GM13977 (cell line): Measurements from ENCODE around the gene CALCOCO1.
A peak's percentile ranks its signal among the peaks of the same experiment; 100 is the strongest.

Experiments
- DNase-seq: peaks from one replicate; pipeline ENCODE4 v3.0.0; 2012; ENCODE audit warnings: low spot score
- CTCF ChIP-seq: IDR thresholded peaks from 2 replicates; pipeline ENCODE4 v1.5.1; 2012; ENCODE audit warnings: mild to moderate bottlenecking, control low read depth; ENCODE audit not compliant: insufficient read depth; ENCODE audit errors: extremely low read depth, missing control alignments
- in situ Hi-C: fragments of 300-500 bp; cut with MboI; formaldehyde crosslinking; loops from one replicate; pipeline ENCODE4 v1.12.0; 2022; ENCODE audit warnings: low sequenced_read_pairs, low pct_unique_long_range_greater_than_20kb, mixed read lengths, inconsistent platforms; ENCODE audit not compliant: unreplicated experiment

Gene CALCOCO1

GRCh38 chr12:53757101-53757770, 30.0 kb upstream of the CALCOCO1 start:
- peak; percentile 95 for TF ChIP-seq CTCF
- peak; percentile 89 for DNase-seq
- in situ Hi-C loops = no loop called here

GRCh38 chr12:53756300-53757100, 29.2 kb upstream of the CALCOCO1 start:
- no peak for TF ChIP-seq CTCF
- DNase-seq = no peak
- in situ Hi-C loops = no loop called here

DNA sequence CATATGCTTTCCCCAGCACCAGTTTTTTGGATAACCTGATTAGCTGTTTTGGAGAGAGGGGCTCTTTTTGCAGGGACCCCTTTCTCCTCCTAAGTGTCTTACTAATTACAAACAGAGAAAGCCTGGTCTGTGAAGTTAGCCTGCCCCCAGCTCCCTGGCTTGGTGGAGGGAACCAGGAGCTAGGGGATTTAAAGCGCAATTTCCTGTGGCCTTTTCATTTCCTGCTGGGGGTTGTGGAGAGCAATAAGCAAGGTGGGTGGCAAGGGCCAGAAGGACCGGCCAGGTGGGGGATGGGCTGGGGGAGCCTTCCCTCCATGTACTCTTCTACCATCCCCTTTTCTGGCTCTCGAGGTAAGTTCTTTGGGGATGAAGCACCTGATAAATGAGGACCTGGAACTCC, 28.6 kb upstream of the CALCOCO1 start:
- in situ Hi-C loops = no loop called here
- TF ChIP-seq CTCF = no peak
- DNase-seq = no peak

GRCh38 chr12:53755451-53755891, 28.2 kb upstream of the CALCOCO1 start:
- no peak for DNase-seq
- TF ChIP-seq CTCF = peak; percentile 44
- in situ Hi-C loops = no loop called here

DNA sequence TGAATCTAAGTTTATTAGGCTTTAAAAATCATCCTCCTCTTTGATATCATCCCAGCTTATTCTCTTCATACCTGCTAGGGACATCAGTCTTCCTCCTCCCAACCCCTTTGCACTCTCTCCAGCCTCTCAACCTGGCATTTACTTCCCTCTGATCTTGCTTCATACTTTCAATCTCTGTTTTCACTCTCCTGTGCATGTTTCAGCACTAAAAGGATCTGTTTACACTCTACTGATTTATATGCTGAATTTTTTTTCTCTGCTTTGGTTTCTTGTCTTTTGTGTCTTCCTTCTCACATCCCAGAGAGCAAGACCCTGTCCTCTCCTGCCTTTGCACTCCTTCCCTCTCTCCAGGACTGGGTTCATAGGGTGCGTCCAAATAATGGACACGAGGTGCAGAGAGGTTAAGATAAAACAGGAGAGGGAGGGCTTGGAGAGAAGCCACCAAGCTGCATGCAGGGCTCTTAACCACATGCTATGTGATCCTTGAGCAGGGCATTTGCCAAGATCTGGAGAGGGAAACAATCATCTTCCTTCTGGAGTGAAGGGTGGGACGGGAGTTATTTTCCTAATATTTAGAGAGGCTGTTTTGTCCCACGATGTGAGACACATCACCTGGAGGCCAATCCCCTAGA, 27.5 kb upstream of the CALCOCO1 start:
- no peak for DNase-seq
- in situ Hi-C loops = no loop called here
- no peak for TF ChIP-seq CTCF

DNA sequence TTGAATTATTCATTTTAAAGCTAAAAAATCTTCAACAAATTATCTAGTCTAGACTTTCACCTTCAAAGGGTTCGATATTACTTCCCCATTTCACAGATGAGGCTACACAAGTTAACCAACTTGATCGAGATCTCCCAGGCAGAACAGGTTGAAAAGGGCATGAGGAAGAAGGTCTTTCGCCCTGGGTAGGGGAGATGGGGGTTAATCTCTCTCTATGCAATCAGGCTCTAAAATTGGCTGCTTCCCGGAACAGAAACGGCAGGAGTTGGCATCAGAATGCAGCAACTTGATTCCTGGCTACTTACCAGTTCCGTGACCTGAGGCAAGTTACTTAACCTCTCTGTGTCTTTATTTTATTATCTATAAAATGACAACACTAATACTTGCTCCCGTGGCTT, 26.9 kb upstream of the CALCOCO1 start:
- no peak for DNase-seq
- TF ChIP-seq CTCF = no peak
- in situ Hi-C loops = no loop called here
